Measurements from ENCODE around the gene LSM2. TPM values are rescaled to one million over a fixed set of nuclear protein-coding genes. Genes with fewer than 3 reads are reported as not detected.
"Not testable (repeated sequence)": the region's sequence is repeated elsewhere in the genome, so short reads cannot be mapped to it uniquely, and the experiment has no call there.

The LSM2 gene
- total RNA-seq, 2 experiments from 2014 or later, result 78.4 to 82.6 TPM

GRCh38 chr6:31821301-31822035 is 14.7 kb upstream of the LSM2 start:
- no TSS peak for BruUV-seq (replicated peaks)
- H3K9me2 ChIP-seq (ENCODE audit: insufficient read depth, low read length), result no peaks in the 10 kb centered on the region
- ChIA-PET POLR2A (interaction anchor here (2.3 kb wide), 1 partner anchor 14 kb away, joined by 9 read pairs; the partner anchor contains the start of gene LSM2), CTCF (ENCODE audit: unreplicated experiment) (interaction anchor here (1.2 kb wide), 1 partner anchor 111 kb away, joined by 3 read pairs; no protein-coding TSS in a partner anchor)
- H3K27ac ChIP-seq (ENCODE audit: low read depth, low read length, poor library complexity, severe bottlenecking), result peak overlapping the region; percentile 34
- no peaks in the 10 kb centered on the region for H3K79me2 ChIP-seq (ENCODE audit: insufficient read depth, low read depth, low read length)
- peak overlapping the region; percentile 70 for H3K4me3 ChIP-seq (ENCODE audit: low read depth, low read length, poor library complexity, severe bottlenecking)
- H3K36me3 ChIP-seq (ENCODE audit: insufficient read depth, low read length), result no peaks in the 10 kb centered on the region
- H3K4me2 ChIP-seq (ENCODE audit: low read length), result peak overlapping the region; percentile 85
- peak; percentile 43 for DNase-seq (ENCODE audit: low spot score)
- H2AFZ ChIP-seq (ENCODE audit: low read length), result peak overlapping the region; percentile 97
- intact Hi-C loops (cut with micrococcal nuclease; ENCODE audit: unreplicated experiment), result no loop called here
- no peak for TF ChIP-seq CTCF (conservative IDR thresholded peaks at IDR 0.05; ENCODE audit: low read length)
- no peak for TF ChIP-seq EZH2phosphoT487 (IDR thresholded peaks at IDR 0.05; ENCODE audit: borderline replicate concordance, low read depth, low read length)
- H3K4me1 ChIP-seq (ENCODE audit: insufficient read depth, low read length, poor library complexity, severe bottlenecking), result peaks cover 57% of the 10 kb centered on the region
- no peaks in the 10 kb centered on the region for H4K20me1 ChIP-seq (ENCODE audit: insufficient read depth, low read length)
- H3K9me3 ChIP-seq (ENCODE audit: low read length), result no peaks in the 10 kb centered on the region

GRCh38 chr6:31820399-31820798 is 13.6 kb upstream of the LSM2 start:
- DNase-seq (ENCODE audit: low spot score); H4K20me1 ChIP-seq (ENCODE audit: insufficient read depth, low read length); H3K79me2 ChIP-seq (ENCODE audit: insufficient read depth, low read depth, low read length); H3K4me2 ChIP-seq (ENCODE audit: low read length); CTCF ChIA-PET (ENCODE audit: unreplicated experiment); H3K9me3 ChIP-seq (ENCODE audit: low read length); intact Hi-C loops (cut with micrococcal nuclease; ENCODE audit: unreplicated experiment); BruUV-seq (replicated peaks); H2AFZ ChIP-seq (ENCODE audit: low read length); H3K36me3 ChIP-seq (ENCODE audit: insufficient read depth, low read length); H3K4me3 ChIP-seq (ENCODE audit: low read depth, low read length, poor library complexity, severe bottlenecking); H3K9me2 ChIP-seq (ENCODE audit: insufficient read depth, low read length); H3K27ac ChIP-seq (ENCODE audit: low read depth, low read length, poor library complexity, severe bottlenecking): not testable (repeated sequence)
- POLR2A ChIA-PET, result interaction anchor here (1.2 kb wide), 1 partner anchor 13 kb away, joined by 5 read pairs; the partner anchor contains the start of gene LSM2
- H3K4me1 ChIP-seq (ENCODE audit: insufficient read depth, low read length, poor library complexity, severe bottlenecking), result peaks cover 46% of the 10 kb centered on the region

- no peaks in the 10 kb centered on the region for H3K9me3 ChIP-seq (ENCODE audit: low read length)
- BruUV-seq (replicated peaks), result no TSS peak
- no peaks in the 10 kb centered on the region for H3K36me3 ChIP-seq (ENCODE audit: insufficient read depth, low read length)
- no peak for TF ChIP-seq CTCF (conservative IDR thresholded peaks at IDR 0.05; ENCODE audit: low read length)
- POLR2A ChIA-PET, result interaction anchor here (0.8 to 1.2 kb wide), 2 partner anchors 10 to 13 kb away, joined by 3 to 5 read pairs; partner anchors contain the start of gene LSM2
- H3K79me2 ChIP-seq (ENCODE audit: insufficient read depth, low read depth, low read length), result no peaks in the 10 kb centered on the region
- CTCF ChIA-PET (ENCODE audit: unreplicated experiment), result no interaction called here
- no peak overlapping the region for H3K4me2 ChIP-seq (ENCODE audit: low read length)
- no peak overlapping the region for H3K4me3 ChIP-seq (ENCODE audit: low read depth, low read length, poor library complexity, severe bottlenecking)
- H3K4me1 ChIP-seq (ENCODE audit: insufficient read depth, low read length, poor library complexity, severe bottlenecking), result peaks cover 43% of the 10 kb centered on the region
- H3K27ac ChIP-seq (ENCODE audit: low read depth, low read length, poor library complexity, severe bottlenecking), result no peak overlapping the region
- no peak overlapping the region for H2AFZ ChIP-seq (ENCODE audit: low read length)
- H4K20me1 ChIP-seq (ENCODE audit: insufficient read depth, low read length), result no peaks in the 10 kb centered on the region
- H3K9me2 ChIP-seq (ENCODE audit: insufficient read depth, low read length), result no peaks in the 10 kb centered on the region
- no peak for DNase-seq (ENCODE audit: low spot score)
- intact Hi-C loops (cut with micrococcal nuclease; ENCODE audit: unreplicated experiment), result loop anchor here (10.0 kb wide), 1 partner anchor 1575 kb away; the partner anchor contains the start of gene KIFC1
Observed at GRCh38 chr6:31819871-31820299, 13.1 kb upstream of the LSM2 start.
